D721Med (cell line): ENCODE measurements around the gene TMEM132A.

ENCODE experiments used
- DNase-seq: peaks from one replicate; pipeline ENCODE4 v3.0.0; 2011; ENCODE audit warnings: low spot score; ENCODE audit not compliant: insufficient read length
- FAIRE-seq: peaks from 2 replicates; lab custom pipeline; 2011; peaks lifted over from hg19 to GRCh38; lab: Jason Lieb, UNC
- CTCF ChIP-seq: IDR thresholded peaks from 2 replicates; pipeline ENCODE4 v1.5.1; 2012; ENCODE audit warnings: mild to moderate bottlenecking, control low read depth; ENCODE audit not compliant: insufficient read depth; ENCODE audit errors: missing control alignments

TMEM132A gene

GRCh38 chr11:60950933-60951605 lies 26.8 kb downstream of the TMEM132A start:
- DNase-seq = no peak

GRCh38 chr11:60951606-60951903 lies 27.3 kb downstream of the TMEM132A start:
- DNase-seq (no peak), FAIRE-seq (no peak)
- TF ChIP-seq CTCF = no peak

More at GRCh38 chr11:60950933-60951605, 26.8 kb downstream of the TMEM132A start:
- no peak for FAIRE-seq
- TF ChIP-seq CTCF = no peak

GRCh38 chr11:60951904-60952741 lies 27.9 kb downstream of the TMEM132A start, which contains the start of gene SLC15A3:
TSS of gene SLC15A3 (minus strand) at chr11:60952176. CDS start at chr11:60951551, 625 bp downstream.
- DNase-seq = no peak
- no peak for TF ChIP-seq CTCF
- FAIRE-seq = no peak

GRCh38 chr11:60952742-60953170 lies 28.5 kb downstream of the TMEM132A start:
- no peak for DNase-seq
- no peak for TF ChIP-seq CTCF
- no peak for FAIRE-seq

GRCh38 chr11:60953781-60954180 lies 29.5 kb downstream of the TMEM132A start:
- FAIRE-seq = no peak
- TF ChIP-seq CTCF = no peak
- no peak for DNase-seq

GRCh38 chr11:60954421-60954820 lies 30.2 kb downstream of the TMEM132A start:
- DNase-seq (no peak), FAIRE-seq (no peak)
- no peak for TF ChIP-seq CTCF

- no peak for TF ChIP-seq CTCF
- FAIRE-seq = no peak
- DNase-seq = no peak
Observed at GRCh38 chr11:60955571-60955970, 31.3 kb downstream of the TMEM132A start.
